Progenitor cell of endocrine pancreas (in vitro differentiated cells): ENCODE results near the gene STAT5A. TPM values are rescaled to one million over a fixed set of nuclear protein-coding genes. Genes with fewer than 3 reads are reported as not detected.

ENCODE experiments used
- DNase-seq: peaks from one replicate; pipeline ENCODE4 v3.0.0; 2021; ENCODE audit warnings: low spot score; ENCODE audit not compliant: unreplicated experiment
- H3K27ac Mint-ChIP-seq: 2 replicates; pipeline ENCODE4 v1.8.0; 2021; ENCODE audit warnings: mild to moderate bottlenecking, moderate library complexity, mixed read lengths
- H3K27me3 Mint-ChIP-seq: 2 replicates; pipeline ENCODE4 v1.8.0; 2021; ENCODE audit warnings: mixed read lengths
- H3K36me3 Mint-ChIP-seq: 2 replicates; pipeline ENCODE4 v1.8.0; 2022; ENCODE audit warnings: mixed read lengths; ENCODE audit not compliant: insufficient read depth
- H3K4me1 Mint-ChIP-seq: 2 replicates; pipeline ENCODE4 v1.8.0; 2021; ENCODE audit warnings: low read depth, mixed read lengths
- H3K4me3 Mint-ChIP-seq: 2 replicates; pipeline ENCODE4 v1.8.0; 2021; ENCODE audit warnings: low read depth, mild to moderate bottlenecking, moderate library complexity, mixed read lengths
- H3K9me3 Mint-ChIP-seq: 2 replicates; pipeline ENCODE4 v1.8.0; 2021; ENCODE audit warnings: low read depth, mixed read lengths
- CTCF ChIP-seq: fragments of 200-600 bp; sonication (generic); IDR thresholded peaks from one replicate; pipeline ENCODE4 v1.5.0; 2021; ENCODE audit warnings: antibody characterized with exemption, mild to moderate bottlenecking; ENCODE audit not compliant: unreplicated experiment
- total RNA-seq: library from RNA; stranded (reverse); gene quantifications from 2 replicates; pipeline ENCODE4 v1.2.1, GENCODE V29; 2021

STAT5A gene
- total RNA-seq, 1 donor from 2014 or later = 0.74 TPM

GRCh38 chr17:42266918-42267766 is 21.2 kb upstream of the STAT5A start:
- H3K4me3 Mint-ChIP-seq = no peak overlapping the region
- TF ChIP-seq CTCF = no peak
- no peaks in the 10 kb centered on the region for H3K27me3 Mint-ChIP-seq
- H3K27ac Mint-ChIP-seq = no peak overlapping the region
- no peaks in the 10 kb centered on the region for H3K9me3 Mint-ChIP-seq
- DNase-seq = no peak
- H3K36me3 Mint-ChIP-seq = peaks cover 1% of the 10 kb centered on the region
- H3K4me1 Mint-ChIP-seq = no peaks in the 10 kb centered on the region

- Mint-ChIP-seq H3K4me1 (no peaks in the 10 kb centered on the region), H3K4me3 (no peak overlapping the region), H3K27ac (no peak overlapping the region), H3K27me3 (no peaks in the 10 kb centered on the region), H3K36me3 (peaks cover 1% of the 10 kb centered on the region), H3K9me3 (no peaks in the 10 kb centered on the region)
- DNase-seq = no peak
- no peak for TF ChIP-seq CTCF
Observed at GRCh38 chr17:42268236-42268635, 20.1 kb upstream of the STAT5A start.

- Mint-ChIP-seq H3K27me3 (no peaks in the 10 kb centered on the region), H3K9me3 (no peaks in the 10 kb centered on the region), H3K36me3 (peaks cover under 1% of the 10 kb centered on the region), H3K4me1 (peaks cover 10% of the 10 kb centered on the region), H3K27ac (no peak overlapping the region), H3K4me3 (no peak overlapping the region)
- no peak for DNase-seq
- no peak for TF ChIP-seq CTCF
Observed at GRCh38 chr17:42270170-42270535, 18.1 kb upstream of the STAT5A start.

- TF ChIP-seq CTCF = no peak
- Mint-ChIP-seq H3K27ac (no peak overlapping the region), H3K36me3 (no peaks in the 10 kb centered on the region), H3K4me3 (no peak overlapping the region), H3K4me1 (peaks cover 13% of the 10 kb centered on the region), H3K27me3 (no peaks in the 10 kb centered on the region), H3K9me3 (no peaks in the 10 kb centered on the region)
- no peak for DNase-seq
Observed at GRCh38 chr17:42270596-42270995, 17.7 kb upstream of the STAT5A start.

GRCh38 chr17:42271006-42271778 is 17.1 kb upstream of the STAT5A start:
- Mint-ChIP-seq H3K9me3 (no peaks in the 10 kb centered on the region), H3K4me3 (no peak overlapping the region), H3K4me1 (peaks cover 13% of the 10 kb centered on the region), H3K27ac (no peak overlapping the region), H3K36me3 (no peaks in the 10 kb centered on the region), H3K27me3 (no peaks in the 10 kb centered on the region)
- no peak for DNase-seq
- no peak for TF ChIP-seq CTCF
